ENCODE measurements around the gene NCKAP5.

NCKAP5 gene

DNA sequence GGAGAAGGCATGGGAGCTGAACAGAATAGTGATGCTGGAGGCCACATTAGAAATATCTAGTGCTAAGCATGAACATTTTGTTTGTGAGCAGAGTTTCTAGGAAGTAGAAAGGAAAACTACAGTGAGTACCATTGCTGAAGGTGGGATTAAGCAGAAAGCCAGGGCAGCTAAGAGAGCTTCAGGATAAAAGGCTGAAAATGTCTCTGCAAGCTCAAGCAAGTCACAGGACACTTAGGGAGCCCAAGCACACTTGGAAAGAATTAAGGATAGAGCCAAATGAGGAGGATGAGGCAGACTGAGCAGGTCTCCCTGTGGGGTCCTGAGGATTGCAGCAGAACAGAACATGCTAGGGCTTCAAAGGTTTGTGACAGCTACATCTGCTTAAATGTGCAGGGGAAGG, 817.7 kb downstream of the NCKAP5 start:
- Histone ChIP-seq H3K36me3 (ENCODE audit: insufficient read depth, insufficient read length, low read length) (no peaks in the 10 kb centered on the region), H3K9ac (ENCODE audit: insufficient read length, low read depth) (no peak overlapping the region), H3K27me3 (ENCODE audit: insufficient read depth, insufficient read length) (no peaks in the 10 kb centered on the region), H3K4me1 (ENCODE audit: insufficient read depth, insufficient read length) (no peaks in the 10 kb centered on the region), H3K9me3 (ENCODE audit: insufficient read depth, low read length) (no peaks in the 10 kb centered on the region), H3K4me3 (ENCODE audit: insufficient read length, low read depth) (no peak overlapping the region)
- TF ChIP-seq YY1 (IDR thresholded peaks at IDR 0.05; ENCODE audit: insufficient read depth, insufficient read length): no peak
- TF ChIP-seq SUZ12 (IDR thresholded peaks at IDR 0.05; ENCODE audit: extremely low read depth, insufficient read depth, insufficient read length): no peak
- no peak for TF ChIP-seq ZNF274 (IDR thresholded peaks at IDR 0.05; ENCODE audit: low read depth, low read length)
- DNase-seq (ENCODE audit: low read depth, low spot score): no peak

DNA sequence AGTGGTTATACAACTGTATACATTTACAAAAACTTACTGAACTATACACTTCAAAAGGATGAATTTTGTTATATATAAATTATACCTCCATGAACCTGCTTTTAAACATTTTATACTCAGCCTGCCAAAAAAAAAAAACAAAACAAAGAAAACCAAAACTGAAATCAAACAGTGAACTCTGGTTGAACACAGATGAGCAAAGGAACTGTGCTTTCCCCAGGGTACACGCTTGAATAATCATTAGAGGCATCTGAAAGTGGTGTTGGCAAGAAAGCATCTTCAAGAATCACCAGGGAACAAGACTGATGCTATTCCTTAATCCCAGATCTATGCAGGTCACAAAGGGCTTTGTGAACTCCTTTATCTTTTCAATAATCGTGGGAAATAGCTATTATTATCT, 821.2 kb downstream of the NCKAP5 start:
- Histone ChIP-seq H3K9ac (ENCODE audit: insufficient read length, low read depth) (no peak overlapping the region), H3K9me3 (ENCODE audit: insufficient read depth, low read length) (no peaks in the 10 kb centered on the region; the same call in 1 of the 2 replicates), H3K27me3 (ENCODE audit: insufficient read depth, insufficient read length) (no peaks in the 10 kb centered on the region), H3K36me3 (ENCODE audit: insufficient read depth, insufficient read length, low read length) (no peaks in the 10 kb centered on the region), H3K4me1 (ENCODE audit: insufficient read depth, insufficient read length) (no peaks in the 10 kb centered on the region), H3K4me3 (ENCODE audit: insufficient read length, low read depth) (no peak overlapping the region)
- no peak for DNase-seq (ENCODE audit: low read depth, low spot score)
- TF ChIP-seq ZNF274 (IDR thresholded peaks at IDR 0.05; ENCODE audit: low read depth, low read length): no peak
- TF ChIP-seq SUZ12 (IDR thresholded peaks at IDR 0.05; ENCODE audit: extremely low read depth, insufficient read depth, insufficient read length): no peak
- TF ChIP-seq YY1 (IDR thresholded peaks at IDR 0.05; ENCODE audit: insufficient read depth, insufficient read length): no peak

DNA sequence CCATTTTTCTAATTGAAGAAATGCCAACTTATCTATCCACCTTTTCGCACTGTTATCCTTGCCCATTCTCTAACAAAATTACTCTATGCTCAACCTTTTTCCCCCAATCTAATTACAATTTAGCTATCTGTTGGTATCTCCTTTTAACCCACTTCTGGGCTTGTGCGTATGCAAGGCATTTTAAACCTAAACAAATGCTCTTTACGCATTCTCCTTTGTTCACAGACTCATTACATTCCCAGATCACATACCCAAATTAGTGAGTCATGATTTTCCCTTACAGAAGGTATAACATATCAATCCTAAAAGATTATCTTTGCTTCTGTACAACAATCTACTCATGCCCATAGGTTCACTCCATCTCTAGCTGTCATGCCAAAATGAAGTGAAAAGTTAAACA, 826.5 kb downstream of the NCKAP5 start:
- H3K27me3 ChIP-seq (ENCODE audit: insufficient read depth, insufficient read length): no peaks in the 10 kb centered on the region
- DNase-seq (ENCODE audit: low read depth, low spot score): no peak
- no peaks in the 10 kb centered on the region; the same call in 1 of the 2 replicates for H3K9me3 ChIP-seq (ENCODE audit: insufficient read depth, low read length)
- H3K4me1 ChIP-seq (ENCODE audit: insufficient read depth, insufficient read length): no peaks in the 10 kb centered on the region
- H3K9ac ChIP-seq (ENCODE audit: insufficient read length, low read depth): no peak overlapping the region
- TF ChIP-seq ZNF274 (IDR thresholded peaks at IDR 0.05; ENCODE audit: low read depth, low read length): no peak
- no peak for TF ChIP-seq SUZ12 (IDR thresholded peaks at IDR 0.05; ENCODE audit: extremely low read depth, insufficient read depth, insufficient read length)
- no peak for TF ChIP-seq YY1 (IDR thresholded peaks at IDR 0.05; ENCODE audit: insufficient read depth, insufficient read length)
- H3K36me3 ChIP-seq (ENCODE audit: insufficient read depth, insufficient read length, low read length): no peaks in the 10 kb centered on the region
- no peak overlapping the region for H3K4me3 ChIP-seq (ENCODE audit: insufficient read length, low read depth)

DNA sequence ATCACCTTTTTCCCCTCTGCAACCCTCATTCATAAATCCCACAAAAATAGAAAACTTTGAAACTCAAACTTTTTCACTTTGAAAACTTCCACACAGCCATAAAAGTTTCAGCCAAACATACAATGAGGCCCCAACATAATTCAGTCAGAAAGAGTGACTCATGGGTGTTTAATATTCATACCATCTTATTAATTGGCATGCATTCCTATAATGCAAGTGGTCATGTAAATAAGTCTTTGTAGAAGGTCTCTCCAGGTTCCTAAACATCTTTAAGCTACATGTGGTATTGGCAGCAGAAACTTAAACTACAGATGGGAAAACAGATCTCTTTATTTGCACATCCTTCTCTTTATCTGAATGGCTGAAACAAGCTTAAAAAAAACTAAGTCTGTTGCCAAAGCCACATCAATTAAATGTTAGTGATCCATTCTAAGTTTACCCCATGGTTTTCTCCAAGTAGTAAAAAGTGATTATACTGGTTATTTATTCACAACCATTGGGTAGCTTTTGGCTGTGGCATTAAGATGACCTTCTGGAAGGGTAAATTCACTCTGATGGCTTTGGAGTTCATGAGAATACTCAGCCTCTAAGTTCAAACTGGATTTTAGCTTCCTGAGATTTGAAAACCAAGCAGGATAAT, 828.1 kb downstream of the NCKAP5 start:
- no peak overlapping the region for H3K4me3 ChIP-seq (ENCODE audit: insufficient read length, low read depth)
- DNase-seq (ENCODE audit: low read depth, low spot score): no peak
- H3K9me3 ChIP-seq (ENCODE audit: insufficient read depth, low read length): no peaks in the 10 kb centered on the region; the same call in 1 of the 2 replicates
- no peak overlapping the region for H3K9ac ChIP-seq (ENCODE audit: insufficient read length, low read depth)
- no peaks in the 10 kb centered on the region for H3K4me1 ChIP-seq (ENCODE audit: insufficient read depth, insufficient read length)
- TF ChIP-seq YY1 (IDR thresholded peaks at IDR 0.05; ENCODE audit: insufficient read depth, insufficient read length) (no peak), ZNF274 (IDR thresholded peaks at IDR 0.05; ENCODE audit: low read depth, low read length) (no peak)
- no peaks in the 10 kb centered on the region for H3K36me3 ChIP-seq (ENCODE audit: insufficient read depth, insufficient read length, low read length)
- H3K27me3 ChIP-seq (ENCODE audit: insufficient read depth, insufficient read length): no peaks in the 10 kb centered on the region

DNA sequence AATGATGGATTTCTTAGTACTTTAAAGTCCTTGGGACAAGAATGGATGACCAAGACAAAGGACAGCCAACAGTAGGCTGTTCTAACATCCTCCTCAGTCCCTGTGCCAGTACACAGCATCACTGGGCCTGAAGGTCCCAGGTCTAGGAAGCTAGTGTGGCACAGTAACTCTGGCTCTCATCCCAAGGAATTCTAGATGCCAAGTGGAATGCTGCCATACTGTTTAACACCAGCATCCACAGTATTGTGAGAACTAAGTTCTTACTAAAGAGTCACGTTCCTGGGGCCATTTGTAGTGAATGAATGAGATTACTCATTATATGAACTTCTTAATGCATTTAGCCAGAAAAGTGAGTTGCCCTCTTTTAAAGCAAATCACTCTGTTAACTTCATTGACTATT, 830.0 kb downstream of the NCKAP5 start:
- TF ChIP-seq ZNF274 (IDR thresholded peaks at IDR 0.05; ENCODE audit: low read depth, low read length): no peak
- Histone ChIP-seq H3K36me3 (ENCODE audit: insufficient read depth, insufficient read length, low read length) (no peaks in the 10 kb centered on the region), H3K9ac (ENCODE audit: insufficient read length, low read depth) (no peak overlapping the region), H3K9me3 (ENCODE audit: insufficient read depth, low read length) (no peaks in the 10 kb centered on the region), H3K4me1 (ENCODE audit: insufficient read depth, insufficient read length) (no peaks in the 10 kb centered on the region), H3K27me3 (ENCODE audit: insufficient read depth, insufficient read length) (no peaks in the 10 kb centered on the region), H3K4me3 (ENCODE audit: insufficient read length, low read depth) (no peak overlapping the region)
- DNase-seq (ENCODE audit: low read depth, low spot score): no peak

DNA sequence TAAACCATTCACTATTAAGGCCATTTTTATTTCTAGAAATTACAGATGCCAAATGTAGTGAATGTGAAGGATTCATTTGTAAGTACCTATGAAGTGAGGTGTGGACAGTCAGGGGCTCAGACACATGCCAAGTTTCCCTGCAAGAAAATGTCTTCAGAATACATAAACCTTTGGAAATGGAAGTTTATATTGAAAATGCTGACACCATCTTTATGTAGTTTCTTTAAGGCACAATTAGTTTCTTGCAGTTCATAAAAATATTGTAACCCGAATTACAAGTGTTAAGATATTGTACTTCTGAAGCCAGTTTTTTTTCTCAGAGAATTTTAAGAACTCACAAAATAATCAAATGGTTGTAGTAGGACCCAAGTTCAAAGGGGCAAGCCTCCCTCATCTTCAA, 832.2 kb downstream of the NCKAP5 start:
- no peak overlapping the region for H3K9ac ChIP-seq (ENCODE audit: insufficient read length, low read depth)
- no peak overlapping the region for H3K4me3 ChIP-seq (ENCODE audit: insufficient read length, low read depth)
- no peaks in the 10 kb centered on the region for H3K4me1 ChIP-seq (ENCODE audit: insufficient read depth, insufficient read length)
- no peaks in the 10 kb centered on the region for H3K9me3 ChIP-seq (ENCODE audit: insufficient read depth, low read length)
- DNase-seq (ENCODE audit: low read depth, low spot score): no peak
- no peaks in the 10 kb centered on the region for H3K36me3 ChIP-seq (ENCODE audit: insufficient read depth, insufficient read length, low read length)
- no peaks in the 10 kb centered on the region for H3K27me3 ChIP-seq (ENCODE audit: insufficient read depth, insufficient read length)
- no peak for TF ChIP-seq YY1 (IDR thresholded peaks at IDR 0.05; ENCODE audit: insufficient read depth, insufficient read length)
- TF ChIP-seq ZNF274 (IDR thresholded peaks at IDR 0.05; ENCODE audit: low read depth, low read length): no peak
- no peak for TF ChIP-seq SUZ12 (IDR thresholded peaks at IDR 0.05; ENCODE audit: extremely low read depth, insufficient read depth, insufficient read length)

DNA sequence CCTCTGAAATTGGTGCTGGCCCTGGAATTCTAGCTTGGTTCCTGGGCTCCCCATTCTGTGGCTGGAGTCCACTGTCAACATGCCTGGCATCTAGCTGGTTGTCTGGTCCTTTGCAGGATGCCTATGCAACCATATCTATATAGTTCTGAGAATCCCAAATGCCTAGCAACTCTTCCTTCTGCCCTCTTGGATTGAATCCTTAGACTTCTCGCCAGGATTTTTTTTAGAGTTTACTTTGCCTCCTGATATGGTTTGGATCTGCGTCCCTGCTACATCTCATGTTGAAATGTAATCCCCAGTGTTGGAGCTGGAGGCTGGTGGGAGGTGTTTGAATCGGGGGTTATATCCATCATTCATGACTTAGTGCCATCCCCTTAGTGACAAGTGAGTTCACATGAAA, 833.3 kb downstream of the NCKAP5 start:
- no peak overlapping the region for H3K9ac ChIP-seq (ENCODE audit: insufficient read length, low read depth)
- no peaks in the 10 kb centered on the region for H3K27me3 ChIP-seq (ENCODE audit: insufficient read depth, insufficient read length)
- no peaks in the 10 kb centered on the region for H3K9me3 ChIP-seq (ENCODE audit: insufficient read depth, low read length)
- no peaks in the 10 kb centered on the region for H3K4me1 ChIP-seq (ENCODE audit: insufficient read depth, insufficient read length)
- H3K36me3 ChIP-seq (ENCODE audit: insufficient read depth, insufficient read length, low read length): no peaks in the 10 kb centered on the region
- no peak overlapping the region for H3K4me3 ChIP-seq (ENCODE audit: insufficient read length, low read depth)
- no peak for TF ChIP-seq SUZ12 (IDR thresholded peaks at IDR 0.05; ENCODE audit: extremely low read depth, insufficient read depth, insufficient read length)
- no peak for TF ChIP-seq ZNF274 (IDR thresholded peaks at IDR 0.05; ENCODE audit: low read depth, low read length)
- TF ChIP-seq YY1 (IDR thresholded peaks at IDR 0.05; ENCODE audit: insufficient read depth, insufficient read length): no peak
- no peak for DNase-seq (ENCODE audit: low read depth, low spot score)

Data from NT2/D1 (cell line).